GM18511 (cell line): Measurements from ENCODE around the gene KLHL40.

ENCODE experiments used
- ATAC-seq: cut with Tn5 transposase; IDR thresholded peaks from one replicate; pipeline ENCODE4 v1.9.1; 2021; ENCODE audit warnings: mild to moderate bottlenecking, moderate library complexity; ENCODE audit not compliant: unreplicated experiment

KLHL40 gene

GRCh38 chr3:42688016-42688415 is 2.7 kb downstream of the KLHL40 start:
- ATAC-seq: no peak

- no peak for ATAC-seq
Measured at GRCh38 chr3:42688487-42689420, 3.4 kb downstream of the KLHL40 start.

- ATAC-seq: no peak
Measured at GRCh38 chr3:42689421-42690014, 4.2 kb downstream of the KLHL40 start.

GRCh38 chr3:42690191-42690590 is 4.9 kb downstream of the KLHL40 start:
- ATAC-seq: no peak

- no peak for ATAC-seq
Measured at GRCh38 chr3:42690766-42691680, 5.7 kb downstream of the KLHL40 start.

GRCh38 chr3:42691816-42692666 is 6.7 kb downstream of the KLHL40 start:
- ATAC-seq: no peak

- no peak for ATAC-seq
Measured at GRCh38 chr3:42692667-42693529, 7.6 kb downstream of the KLHL40 start.

- ATAC-seq: no peak
Measured at GRCh38 chr3:42693530-42693930, 8.2 kb downstream of the KLHL40 start.

- ATAC-seq: no peak
Measured at GRCh38 chr3:42694366-42694765, 9.0 kb downstream of the KLHL40 start.

- ATAC-seq: no peak
Measured at GRCh38 chr3:42696356-42697288, 11.3 kb downstream of the KLHL40 start.

GRCh38 chr3:42697289-42698051 is 12.1 kb downstream of the KLHL40 start:
- no peak for ATAC-seq

GRCh38 chr3:42698216-42698910 is 13.0 kb downstream of the KLHL40 start:
- ATAC-seq: no peak

GRCh38 chr3:42698911-42699230 is 13.5 kb downstream of the KLHL40 start:
- no peak for ATAC-seq

- ATAC-seq: no peak
Measured at GRCh38 chr3:42699511-42699971, 14.2 kb downstream of the KLHL40 start.

- no peak for ATAC-seq
Measured at GRCh38 chr3:42700366-42701288, 15.3 kb downstream of the KLHL40 start.
